B cell (primary cell): ENCODE data around the gene APPBP2.

Experiments
- EZH2 ChIP-seq: IDR thresholded peaks from 2 replicates; pipeline ENCODE4 v1.6.1; 2012; ENCODE audit warnings: borderline replicate concordance, low read depth, mild to moderate bottlenecking, moderate library complexity, low read length; ENCODE audit not compliant: insufficient read depth, poor library complexity, severe bottlenecking
- TF ChIP-seq, protein P1 (sequence below): fragments of 200-600 bp; IDR thresholded peaks from one replicate; pipeline ENCODE4 v1.8.0; 2022; ENCODE audit warnings: antibody characterized with exemption, mild to moderate bottlenecking

DNA sequence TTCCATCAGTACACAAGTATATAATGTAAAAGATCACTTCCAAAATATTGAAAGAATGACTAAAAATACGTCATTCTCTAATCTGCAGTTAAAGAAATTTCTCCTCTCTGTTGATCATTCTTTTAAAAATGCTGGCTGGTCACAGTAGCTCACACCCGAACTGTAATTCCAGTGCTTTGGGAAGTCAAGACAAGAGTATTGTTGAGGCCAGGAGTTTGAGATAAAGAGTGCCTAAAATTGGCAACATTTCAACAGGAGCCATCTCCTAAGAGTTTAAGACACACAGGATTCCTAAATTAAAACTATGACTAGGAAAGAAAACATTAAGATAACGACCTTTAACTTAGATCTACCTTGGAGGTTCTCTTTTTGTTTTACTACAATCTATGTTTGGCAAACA lies 129.6 kb downstream of the APPBP2 start:
- TF ChIP-seq, protein P1, sequence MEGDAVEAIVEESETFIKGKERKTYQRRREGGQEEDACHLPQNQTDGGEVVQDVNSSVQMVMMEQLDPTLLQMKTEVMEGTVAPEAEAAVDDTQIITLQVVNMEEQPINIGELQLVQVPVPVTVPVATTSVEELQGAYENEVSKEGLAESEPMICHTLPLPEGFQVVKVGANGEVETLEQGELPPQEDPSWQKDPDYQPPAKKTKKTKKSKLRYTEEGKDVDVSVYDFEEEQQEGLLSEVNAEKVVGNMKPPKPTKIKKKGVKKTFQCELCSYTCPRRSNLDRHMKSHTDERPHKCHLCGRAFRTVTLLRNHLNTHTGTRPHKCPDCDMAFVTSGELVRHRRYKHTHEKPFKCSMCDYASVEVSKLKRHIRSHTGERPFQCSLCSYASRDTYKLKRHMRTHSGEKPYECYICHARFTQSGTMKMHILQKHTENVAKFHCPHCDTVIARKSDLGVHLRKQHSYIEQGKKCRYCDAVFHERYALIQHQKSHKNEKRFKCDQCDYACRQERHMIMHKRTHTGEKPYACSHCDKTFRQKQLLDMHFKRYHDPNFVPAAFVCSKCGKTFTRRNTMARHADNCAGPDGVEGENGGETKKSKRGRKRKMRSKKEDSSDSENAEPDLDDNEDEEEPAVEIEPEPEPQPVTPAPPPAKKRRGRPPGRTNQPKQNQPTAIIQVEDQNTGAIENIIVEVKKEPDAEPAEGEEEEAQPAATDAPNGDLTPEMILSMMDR, result no peak
- TF ChIP-seq EZH2, result no peak
